Measurements from ENCODE around the gene PANX2. TPM values are rescaled to one million over a fixed set of nuclear protein-coding genes. Genes with fewer than 3 reads are reported as not detected.

The PANX2 gene
- total and polyA plus RNA-seq, 2 experiments from 2014 or later = 2.8 to 5.1 TPM

GRCh38 chr22:50177537-50178470, 7.3 kb downstream of the PANX2 start:
- no peak for TF ChIP-seq ZNF114 (CRISPR knock-in tag; IDR thresholded peaks at IDR 0.05)
- TF ChIP-seq EZH2phosphoT487 (IDR thresholded peaks at IDR 0.05; ENCODE audit: unreplicated experiment) = no peak
- no peak for TF ChIP-seq REST (IDR thresholded peaks at IDR 0.05; ENCODE audit: unreplicated experiment)
- Histone ChIP-seq H3K27ac (ENCODE audit: low read depth) (no peak overlapping the region), H2AFZ (no peak overlapping the region), H3K9me2 (ENCODE audit: insufficient read depth) (no peaks in the 10 kb centered on the region), H3K4me2 (peak overlapping the region; percentile 51; the same call in 1 of the 2 replicates), H4K20me1 (replicated peaks; ENCODE audit: insufficient read depth) (no peaks in the 10 kb centered on the region), H3K79me2 (replicated peaks; ENCODE audit: insufficient read depth) (no peaks in the 10 kb centered on the region), H3K4me1 (ENCODE audit: insufficient read depth) (no peaks in the 10 kb centered on the region), H3K27me3 (ENCODE audit: insufficient read depth) (no peaks in the 10 kb centered on the region), H3K4me3 (peak overlapping the region; percentile 26; the same call in 1 of the 2 replicates), H3F3A (replicated peaks; ENCODE audit: low read depth) (no peaks in the 10 kb centered on the region), H3K36me3 (ENCODE audit: insufficient read depth) (no peaks in the 10 kb centered on the region)
- peaks cover 4% of the 10 kb centered on the region; the same call in 1 of the 3 replicates for H3K36me3 Mint-ChIP-seq (ENCODE audit: low read depth)
- peak; percentile 56 for DNase-seq (ENCODE audit: low spot score)
- no peak overlapping the region; the same call in 2 of the 3 replicates for H3K4me3 Mint-ChIP-seq
- no peaks in the 10 kb centered on the region for H3K9me3 Mint-ChIP-seq
- peaks cover 13% of the 10 kb centered on the region for H3K27me3 Mint-ChIP-seq (ENCODE audit: insufficient read depth, low read depth, poor library complexity)
- peaks cover 2% of the 10 kb centered on the region; the same call in 1 of the 3 replicates for H3K4me1 Mint-ChIP-seq
- H3K27ac Mint-ChIP-seq = no peak overlapping the region
- ATAC-seq = peak; percentile 39

- Histone ChIP-seq H3K27me3 (ENCODE audit: insufficient read depth) (no peaks in the 10 kb centered on the region), H3K9me2 (ENCODE audit: insufficient read depth) (no peaks in the 10 kb centered on the region), H2AFZ (no peak overlapping the region), H3K4me2 (no peak overlapping the region; the same call in 1 of the 2 replicates), H3K36me3 (ENCODE audit: insufficient read depth) (no peaks in the 10 kb centered on the region), H3F3A (replicated peaks; ENCODE audit: low read depth) (no peaks in the 10 kb centered on the region), H3K4me3 (no peak overlapping the region), H3K27ac (ENCODE audit: low read depth) (no peak overlapping the region), H3K4me1 (ENCODE audit: insufficient read depth) (no peaks in the 10 kb centered on the region), H4K20me1 (replicated peaks; ENCODE audit: insufficient read depth) (no peaks in the 10 kb centered on the region), H3K79me2 (replicated peaks; ENCODE audit: insufficient read depth) (no peaks in the 10 kb centered on the region)
- H3K4me1 Mint-ChIP-seq = peaks cover 2% of the 10 kb centered on the region; the same call in 1 of the 3 replicates
- H3K9me3 Mint-ChIP-seq = no peaks in the 10 kb centered on the region
- peaks cover 4% of the 10 kb centered on the region; the same call in 1 of the 3 replicates for H3K36me3 Mint-ChIP-seq (ENCODE audit: low read depth)
- no peak overlapping the region for H3K4me3 Mint-ChIP-seq
- H3K27me3 Mint-ChIP-seq (ENCODE audit: insufficient read depth, low read depth, poor library complexity) = peaks cover 17% of the 10 kb centered on the region
- DNase-seq (ENCODE audit: low spot score) (peak; percentile 28), ATAC-seq (peak; percentile 8; the same call in 2 of the 3 replicates)
- no peak overlapping the region for H3K27ac Mint-ChIP-seq
- TF ChIP-seq NANOG (IDR thresholded peaks at IDR 0.05; ENCODE audit: borderline replicate concordance) = no peak
- no peak for TF ChIP-seq ZNF114 (CRISPR knock-in tag; IDR thresholded peaks at IDR 0.05)
- TF ChIP-seq POLR2AphosphoS5 (IDR thresholded peaks at IDR 0.05; ENCODE audit: low read depth) = no peak
- TF ChIP-seq CREB1 (CRISPR knock-in tag; IDR thresholded peaks at IDR 0.05; ENCODE audit: low read depth) = no peak
- TF ChIP-seq ZNF462 (CRISPR knock-in tag; IDR thresholded peaks at IDR 0.05) = no peak
- no peak for TF ChIP-seq JUNB (IDR thresholded peaks at IDR 0.05; ENCODE audit: unreplicated experiment)
Observed at GRCh38 chr22:50178471-50178864, 7.9 kb downstream of the PANX2 start.
